GM23248 (cell line): ENCODE results near the gene UBE2H.

ENCODE experiments used
- EZH2 ChIP-seq: fragments of 200-600 bp; sonication (generic); IDR thresholded peaks from 2 replicates; pipeline ENCODE4 v1.6.1; 2018; ENCODE audit warnings: antibody characterized with exemption, mild to moderate bottlenecking; ENCODE audit not compliant: insufficient read depth, poor library complexity, severe bottlenecking
- EZH2phosphoT487 ChIP-seq: fragments of 200-600 bp; sonication (generic); IDR thresholded peaks from 2 replicates; pipeline ENCODE4 v1.6.1; 2018; ENCODE audit warnings: antibody characterized with exemption, moderate library complexity, mild to moderate bottlenecking, low read depth; ENCODE audit not compliant: insufficient read depth

DNA sequence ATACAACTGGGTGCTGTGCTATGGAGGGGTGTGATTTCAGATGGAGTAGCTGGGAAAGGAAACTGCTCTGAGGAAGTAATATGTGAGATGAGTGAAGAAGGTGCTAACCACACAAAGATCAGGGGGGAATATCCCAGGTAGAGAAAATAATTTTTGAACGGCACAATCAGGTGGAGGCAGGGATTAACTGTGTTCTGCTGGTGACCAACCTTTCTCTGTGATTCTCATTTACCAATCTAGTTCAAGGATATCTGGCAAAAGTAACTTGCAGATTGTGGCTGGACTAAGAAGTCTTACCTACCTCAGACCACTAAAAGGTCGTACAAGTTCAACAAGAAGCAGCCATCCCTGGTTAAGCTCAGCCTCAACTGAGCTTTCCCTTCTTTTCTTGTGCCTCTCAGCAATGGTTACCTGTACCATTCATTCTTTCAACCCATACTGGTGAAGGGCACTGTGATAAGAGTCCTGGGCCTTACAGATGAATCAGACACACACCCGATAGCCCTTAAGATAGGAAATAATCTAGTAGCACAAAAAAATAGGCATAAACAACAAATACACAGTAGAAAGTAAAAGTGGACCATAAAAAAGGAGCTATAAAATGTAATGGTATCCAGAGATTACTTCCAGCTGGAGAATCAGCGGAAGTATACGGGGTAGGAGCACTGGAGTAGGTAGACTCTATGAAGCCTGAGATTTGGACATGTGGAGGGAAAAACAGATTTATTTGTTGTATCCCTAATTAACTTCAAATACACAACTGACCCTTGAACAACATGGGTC is 96.6 kb downstream of the UBE2H start:
- TF ChIP-seq EZH2phosphoT487, result no peak
- no peak for TF ChIP-seq EZH2
